ENCODE results near the gene KLK2.

KLK2 gene

DNA sequence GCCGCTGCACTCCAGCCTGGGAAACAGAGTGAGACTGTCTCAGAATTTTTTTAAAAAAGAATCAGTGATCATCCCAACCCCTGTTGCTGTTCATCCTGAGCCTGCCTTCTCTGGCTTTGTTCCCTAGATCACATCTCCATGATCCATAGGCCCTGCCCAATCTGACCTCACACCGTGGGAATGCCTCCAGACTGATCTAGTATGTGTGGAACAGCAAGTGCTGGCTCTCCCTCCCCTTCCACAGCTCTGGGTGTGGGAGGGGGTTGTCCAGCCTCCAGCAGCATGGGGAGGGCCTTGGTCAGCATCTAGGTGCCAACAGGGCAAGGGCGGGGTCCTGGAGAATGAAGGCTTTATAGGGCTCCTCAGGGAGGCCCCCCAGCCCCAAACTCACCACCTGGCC is at the start of gene KLK2:
KLK2 (plus strand) TSS at position 384 of the 400 bp plus-strand sequence. CDS start 35 bp downstream, outside the sequence.
- no peak for DNase-seq (ENCODE audit: low spot score)

DNA sequence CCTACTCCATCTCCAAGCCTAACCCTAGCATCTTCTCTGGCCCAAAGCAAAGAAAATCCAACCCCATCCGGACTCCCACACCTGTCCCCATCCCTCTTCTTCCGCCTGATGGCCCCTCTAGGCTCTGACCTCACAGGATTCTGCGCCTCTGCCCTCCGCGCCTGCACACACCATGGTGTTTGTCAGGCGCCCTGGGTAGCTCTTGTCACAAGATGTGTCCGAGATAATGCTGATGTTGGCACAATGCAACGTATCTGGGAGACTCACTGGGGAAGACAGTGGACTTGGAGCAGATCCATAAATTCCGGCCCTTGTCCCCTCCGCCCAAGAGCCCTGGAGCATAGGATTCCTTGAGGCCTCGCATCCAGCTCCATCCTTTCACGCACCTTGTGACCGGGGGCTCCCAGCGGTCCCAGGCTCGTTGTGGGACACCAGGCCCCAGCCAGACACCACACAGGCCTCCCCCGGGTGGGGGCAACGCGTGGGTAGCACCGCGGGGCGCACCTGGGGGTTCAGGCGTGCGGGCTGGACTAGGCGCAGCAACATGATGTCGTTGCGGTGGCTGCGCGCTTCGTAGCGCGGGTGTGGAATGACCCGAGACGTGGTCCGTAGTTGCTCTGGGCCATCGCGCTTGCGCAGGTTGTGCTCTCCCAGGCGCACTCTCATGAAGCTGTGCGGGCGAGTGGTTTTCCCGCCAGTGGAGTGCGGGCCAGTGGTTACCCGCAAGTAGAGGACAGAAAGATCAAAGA is 46.6 kb upstream of the KLK2 start:
- no peak for DNase-seq (ENCODE audit: low spot score)

DNA sequence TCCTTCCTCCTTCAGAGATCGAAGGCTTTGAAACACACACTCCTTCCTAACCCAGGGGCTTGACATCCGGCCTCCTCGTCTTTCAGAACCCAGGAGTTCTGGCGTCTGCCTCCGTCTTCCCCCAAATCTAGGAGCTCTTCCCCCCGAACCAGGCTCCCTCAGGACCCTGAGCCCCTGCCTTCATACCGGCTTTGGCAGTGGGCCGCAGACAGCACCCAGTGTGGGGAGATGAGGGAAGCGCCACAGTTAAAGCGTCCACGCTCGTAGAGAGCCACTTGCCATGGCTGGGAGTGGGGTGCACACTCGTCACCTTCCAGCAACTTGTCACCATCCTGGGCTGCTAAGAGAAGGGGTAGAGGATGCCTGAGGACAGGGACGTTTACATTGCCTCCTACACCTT is 45.8 kb upstream of the KLK2 start:
- DNase-seq (ENCODE audit: low spot score), result no peak

DNA sequence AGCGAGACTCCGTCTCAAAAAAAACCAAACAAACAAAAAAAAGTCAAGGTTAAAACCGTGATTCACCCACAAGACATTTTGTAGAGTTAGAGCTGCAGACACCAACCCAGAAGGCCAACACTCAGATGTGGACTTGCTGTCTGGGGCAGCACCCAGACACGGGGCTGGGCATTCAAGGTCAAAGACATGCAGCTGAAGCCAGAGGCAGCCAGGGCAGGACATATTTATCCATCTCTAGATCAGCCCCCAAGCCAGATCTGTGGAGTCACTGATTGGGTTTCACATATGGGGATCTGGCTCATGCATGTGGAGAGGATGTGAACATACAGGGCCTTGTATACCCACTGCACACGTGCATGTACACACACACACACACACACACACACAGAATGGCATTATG is 43.4 kb upstream of the KLK2 start:
- DNase-seq (ENCODE audit: low spot score), result no peak

DNA sequence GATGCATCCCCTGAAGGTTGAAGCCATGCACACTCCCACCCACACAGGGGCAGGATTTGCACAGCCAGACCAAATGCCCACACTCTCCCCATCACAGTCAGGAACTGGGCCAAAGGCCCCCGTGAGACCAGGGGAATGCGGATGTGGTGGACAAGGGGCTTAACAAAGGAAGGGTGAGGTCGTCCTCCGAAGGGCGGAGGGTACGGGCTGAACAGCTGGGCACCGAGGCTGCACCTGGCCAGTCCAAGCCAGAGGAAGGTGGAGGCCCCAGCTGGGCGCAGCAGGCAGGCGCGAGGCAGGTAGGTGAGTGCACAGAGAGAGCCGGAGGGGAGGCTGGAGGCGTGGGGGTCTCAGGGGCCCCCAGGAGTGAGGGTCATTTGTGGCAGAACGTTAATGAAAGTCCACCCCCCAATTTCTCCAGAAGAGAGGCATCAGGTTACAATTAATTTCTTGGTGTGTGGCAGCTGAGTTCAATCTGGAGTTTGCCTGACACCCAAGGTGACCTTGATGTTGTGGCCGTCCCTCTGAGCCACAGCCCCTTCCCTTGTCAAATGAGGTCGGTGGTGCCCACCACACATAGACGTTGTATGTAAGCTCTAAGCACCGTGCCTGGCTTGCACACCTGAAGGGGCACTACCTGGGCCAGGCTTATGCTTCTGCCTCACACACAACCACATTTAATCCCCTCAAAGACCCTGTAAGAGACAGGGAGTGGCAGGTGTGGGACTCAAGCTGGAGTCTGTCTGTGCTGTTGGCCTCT is 42.8 kb upstream of the KLK2 start:
- no peak for DNase-seq (ENCODE audit: low spot score)

- DNase-seq (ENCODE audit: low spot score), result no peak
These were observed 42.2 kb upstream of the KLK2 start for GRCh38 chr19:50831026-50831396.

- DNase-seq (ENCODE audit: low spot score), result no peak
These were observed 40.6 kb upstream of the KLK2 start for GRCh38 chr19:50832666-50833065.

DNA sequence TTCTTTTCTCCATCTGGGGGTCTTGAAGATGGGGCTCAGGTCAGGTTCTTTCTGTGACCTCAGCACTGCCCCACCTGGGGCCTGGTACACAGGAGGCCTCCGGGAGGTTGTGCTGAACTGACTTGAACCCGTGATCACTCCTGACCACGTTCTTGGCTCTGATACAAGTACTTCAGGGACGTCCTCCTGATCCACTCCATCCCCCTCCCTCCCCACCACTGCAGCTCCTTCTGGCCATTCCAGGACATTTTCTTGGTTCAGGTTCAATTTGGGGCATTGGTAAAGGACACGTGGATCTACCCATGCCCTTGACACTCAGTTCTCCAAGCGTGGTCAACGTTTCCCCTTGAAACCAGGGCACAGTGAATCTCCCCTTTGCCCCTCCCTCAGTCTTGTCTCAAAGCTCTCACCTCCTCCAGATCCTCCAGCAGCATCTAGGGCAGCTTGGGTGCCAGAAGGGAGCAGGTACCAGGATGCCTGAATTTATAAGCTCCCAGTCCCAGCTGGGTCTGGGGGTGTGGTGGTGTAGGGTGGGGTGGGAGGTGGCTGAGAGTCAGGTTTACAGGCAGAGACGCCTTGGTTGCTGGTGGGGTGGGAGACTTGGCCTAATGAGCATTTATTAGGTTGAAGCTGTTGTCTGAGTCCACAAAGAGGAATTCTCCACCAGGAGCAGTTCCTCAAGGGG is 40.0 kb upstream of the KLK2 start, which contains the start of gene KLK15:
KLK15 (minus strand) TSS at position 458 of the 685 bp plus-strand sequence. CDS start 2,082 bp downstream, outside the sequence.
- no peak for DNase-seq (ENCODE audit: low spot score)

GRCh38 chr19:50833802-50834167 is 39.5 kb upstream of the KLK2 start:
- no peak for DNase-seq (ENCODE audit: low spot score)

- DNase-seq (ENCODE audit: low spot score), result no peak
These were observed 38.0 kb upstream of the KLK2 start for GRCh38 chr19:50835103-50835784.

- DNase-seq (ENCODE audit: low spot score), result peak; percentile 45
These were observed 37.3 kb upstream of the KLK2 start for GRCh38 chr19:50835785-50836542.

DNA sequence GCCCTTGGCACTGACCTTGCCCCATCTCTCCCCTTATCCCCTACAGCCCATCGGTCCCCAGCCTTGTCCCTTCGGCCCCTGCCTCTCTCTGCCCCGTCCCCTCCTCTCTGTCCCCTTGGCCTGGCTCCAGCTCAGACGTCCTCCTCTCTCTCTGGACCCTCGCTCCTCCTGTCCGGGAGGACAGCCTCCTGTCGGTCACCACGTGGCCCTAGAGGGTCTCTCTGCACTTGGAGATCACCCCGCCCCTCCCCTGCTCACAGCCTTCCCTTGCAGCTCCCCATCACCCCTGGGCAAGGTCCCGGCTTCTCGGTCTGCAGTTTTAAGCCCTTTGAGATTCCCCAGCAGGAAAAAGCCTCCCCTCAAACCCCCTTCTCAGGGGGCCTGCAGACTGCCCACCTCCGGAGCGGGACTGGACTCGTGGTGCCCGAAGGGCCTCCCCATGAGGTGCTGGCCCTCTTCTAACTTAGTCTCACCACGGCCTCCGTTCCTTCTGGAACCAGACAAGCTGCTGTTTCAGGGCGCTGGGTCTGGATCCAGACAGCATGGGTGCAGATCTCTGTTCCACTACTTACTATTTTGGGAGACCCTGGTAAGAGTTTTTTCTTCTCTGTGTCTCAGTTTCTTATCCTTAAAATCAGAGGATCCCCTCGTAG is 36.6 kb upstream of the KLK2 start:
- no peak for DNase-seq (ENCODE audit: low spot score)

- no peak for DNase-seq (ENCODE audit: low spot score)
These were observed 35.9 kb upstream of the KLK2 start for GRCh38 chr19:50837300-50837699.

- no peak for DNase-seq (ENCODE audit: low spot score)
These were observed 35.0 kb upstream of the KLK2 start for GRCh38 chr19:50838239-50838638.

- no peak for DNase-seq (ENCODE audit: low spot score)
These were observed 33.3 kb upstream of the KLK2 start for GRCh38 chr19:50839712-50840655.

DNA sequence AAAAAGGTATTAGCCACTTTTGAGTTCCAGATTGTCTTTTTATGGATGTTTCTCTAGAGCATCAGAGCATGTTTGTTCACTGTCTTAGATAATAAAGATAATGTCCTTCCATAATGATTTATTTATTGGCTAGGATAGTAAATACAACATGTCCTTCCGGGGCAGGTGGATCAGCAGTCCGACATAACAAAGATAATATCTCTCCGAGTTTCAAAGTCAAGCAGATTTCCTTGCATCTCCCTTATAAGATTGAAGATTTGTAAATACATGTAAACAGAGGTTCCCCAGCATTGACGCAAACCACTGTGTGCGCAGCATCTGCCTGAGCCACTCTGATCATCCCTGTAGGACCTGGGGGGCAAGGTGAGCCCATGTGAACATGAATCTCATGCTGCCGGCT is 31.1 kb upstream of the KLK2 start:
- no peak for DNase-seq (ENCODE audit: low spot score)

GRCh38 chr19:50843205-50843604 is 30.0 kb upstream of the KLK2 start:
- DNase-seq (ENCODE audit: low spot score), result no peak

GRCh38 chr19:50843701-50844221 is 29.5 kb upstream of the KLK2 start:
- no peak for DNase-seq (ENCODE audit: low spot score)

GRCh38 chr19:50844296-50844935 is 28.8 kb upstream of the KLK2 start:
- no peak for DNase-seq (ENCODE audit: low spot score)

Data from CD4-positive, alpha-beta T cell treated with Interleukin-6 at 100 ng/mL for 8 hours (primary cell).